ENCODE measurements around the gene CACHD1. TPM values are rescaled to one million over a fixed set of nuclear protein-coding genes. Genes with fewer than 3 reads are reported as not detected.
A peak's percentile ranks its signal among the peaks of the same experiment; 100 is the strongest.
"Not testable (repeated sequence)": the region's sequence is repeated elsewhere in the genome, so short reads cannot be mapped to it uniquely, and the experiment has no call there.

Gene CACHD1
- total RNA-seq, 2 donors from 2014 or later = 3.5 to 9.2 TPM

GRCh38 chr1:64693406-64693805 is 223.5 kb downstream of the CACHD1 start:
- intact Hi-C loops (cut with DNase I) = no loop called here
- ATAC-seq (no peak), DNase-seq (no peak)

- intact Hi-C loops (cut with DNase I) = no loop called here
- ATAC-seq (no peak), DNase-seq (no peak)
Observed at GRCh38 chr1:64696879-64697278, 226.9 kb downstream of the CACHD1 start.

GRCh38 chr1:64699327-64699726 is 229.4 kb downstream of the CACHD1 start:
- ATAC-seq (no peak), DNase-seq (no peak)
- intact Hi-C loops (cut with DNase I) = no loop called here

GRCh38 chr1:64701071-64701470 is 231.1 kb downstream of the CACHD1 start:
- ATAC-seq (no peak), DNase-seq (no peak)
- intact Hi-C loops (cut with DNase I) = no loop called here

- peak; percentile 51 to 59 for ATAC-seq
- DNase-seq = no peak
- intact Hi-C loops (cut with DNase I) = no loop called here
Observed at GRCh38 chr1:64701886-64702285, 232.0 kb downstream of the CACHD1 start.

GRCh38 chr1:64702670-64703069 is 232.7 kb downstream of the CACHD1 start:
- DNase-seq; intact Hi-C loops (cut with DNase I); ATAC-seq: not testable (repeated sequence)

GRCh38 chr1:64703600-64703999 is 233.7 kb downstream of the CACHD1 start:
- DNase-seq (no peak), ATAC-seq (no peak)
- intact Hi-C loops (cut with DNase I) = no loop called here

GRCh38 chr1:64705591-64705990 is 235.7 kb downstream of the CACHD1 start:
- DNase-seq = no peak
- intact Hi-C loops (cut with DNase I) = no loop called here
- ATAC-seq = no peak

- intact Hi-C loops (cut with DNase I) = no loop called here
- DNase-seq = no peak
- ATAC-seq = no peak
Observed at GRCh38 chr1:64711266-64711665, 241.3 kb downstream of the CACHD1 start.

- DNase-seq (no peak), ATAC-seq (no peak)
- intact Hi-C loops (cut with DNase I) = no loop called here
Observed at GRCh38 chr1:64712049-64712448, 242.1 kb downstream of the CACHD1 start.

- DNase-seq = no peak
- intact Hi-C loops (cut with DNase I) = no loop called here
- ATAC-seq = no peak
Observed at GRCh38 chr1:64715186-64715585, 245.3 kb downstream of the CACHD1 start.

- intact Hi-C loops (cut with DNase I) = no loop called here
- DNase-seq = no peak
- ATAC-seq = no peak
Observed at GRCh38 chr1:64721135-64721534, 251.2 kb downstream of the CACHD1 start.

GRCh38 chr1:64721576-64722145 is 251.7 kb downstream of the CACHD1 start:
- ATAC-seq = no peak

GRCh38 chr1:64727861-64728260 is 257.9 kb downstream of the CACHD1 start:
- no peak for DNase-seq
- no peak for ATAC-seq
- intact Hi-C loops (cut with DNase I) = no loop called here

More at GRCh38 chr1:64721576-64722145, 251.7 kb downstream of the CACHD1 start:
- DNase-seq = no peak
- intact Hi-C loops (cut with DNase I) = no loop called here

- DNase-seq (no peak), ATAC-seq (no peak)
- intact Hi-C loops (cut with DNase I) = no loop called here
Observed at GRCh38 chr1:64733581-64734286, 263.8 kb downstream of the CACHD1 start.

GRCh38 chr1:64734287-64734652 is 264.3 kb downstream of the CACHD1 start:
- ATAC-seq (no peak), DNase-seq (no peak)
- intact Hi-C loops (cut with DNase I) = no loop called here

GRCh38 chr1:64740687-64741086 is 270.8 kb downstream of the CACHD1 start:
- not testable (repeated sequence) for DNase-seq, ATAC-seq
- intact Hi-C loops (cut with DNase I) = loop anchor here in 1 of 2 donors (10.0 kb wide), 1 partner anchor 84 kb away; no protein-coding TSS in a partner anchor
